K562 (cell line): ENCODE results near the gene ADD2. TPM values are rescaled to one million over a fixed set of nuclear protein-coding genes. Genes with fewer than 3 reads are reported as not detected.

Experiments used
- ATAC-seq: fragments of 200-7000 bp; cut with Tn5 transposase; 3 replicates; pipeline ENCODE4 v1.9.1; 2020; ENCODE audit warnings: moderate library complexity
- BruUV-seq: library from RNA; stranded (reverse); fragments of 400-500 nt; replicated peaks from 2 replicates; lab custom pipeline; 2021; lab: Mats Ljungman, UMichigan
- CTCF ChIA-PET: fragments of 300-600 bp; formaldehyde crosslinking; extraction: SDS; loops from one replicate; lab custom pipeline; 2021; ENCODE audit warnings: low intra/inter-chr PET ratio; lab: Yijun Ruan, JAX
- POLR2A ChIA-PET: fragments of 300-600, 350-650 bp; sonication (Branson Sonifier 250); formaldehyde crosslinking; extraction: SDS; loops from one replicate; lab custom pipeline; 2021; ENCODE audit warnings: antibody characterized with exemption, inconsistent platforms; lab: Yijun Ruan, JAX
- DNase-seq, 4 experiments: peaks; one replicate each; pipeline versions ENCODE4 v3.0.0 to v3.0.0-alpha.2; 2011 to 2018; ENCODE audit warnings: low spot score in 3 of 4, mixed read lengths in 3 of 4; ENCODE audit errors: extremely low read depth in 1 of 4
- FAIRE-seq: peaks from 2 replicates; lab custom pipeline; 2011; peaks lifted over from hg19 to GRCh38; lab: Jason Lieb, UNC
- H2AFZ ChIP-seq: 2 replicates; pipeline ENCODE4 v1.6.0; 2011; ENCODE audit warnings: low read depth, low read length, control low read depth, inconsistent platforms
- H3K27ac ChIP-seq: fragments of 200-600 bp; 3 replicates; pipeline ENCODE4 v1.8.0; 2011; ENCODE audit warnings: low read depth, mild to moderate bottlenecking, control low read depth, inconsistent platforms, low read length, moderate library complexity, mixed read lengths; ENCODE audit errors: extremely low read depth
- H3K27me3 ChIP-seq, 2 experiments: fragments of 300-600 bp in 1 of 2; 2 replicates in 1 of 2; 3 replicates in 1 of 2; pipeline versions ENCODE4 v1.6.0 to v1.8.0; 2011; ENCODE audit warnings: inconsistent platforms in 2 of 2, low read length in 2 of 2, mild to moderate bottlenecking in 1 of 2, mixed read lengths in 1 of 2, moderate library complexity in 1 of 2; ENCODE audit not compliant: control insufficient read depth in 2 of 2, insufficient read depth in 2 of 2
- H3K36me3 ChIP-seq: fragments of 300-600 bp; 3 replicates; pipeline ENCODE4 v1.8.0; 2011; ENCODE audit warnings: mild to moderate bottlenecking, low read length, inconsistent platforms; ENCODE audit not compliant: control insufficient read depth, insufficient read depth
- H3K4me1 ChIP-seq, 2 experiments: fragments of 200-600 bp in 1 of 2; replicated peaks in 1 of 2; 2 replicates in 1 of 2; 3 replicates in 1 of 2; pipeline versions ENCODE4 v1.5.1 to v1.8.0; 2011; ENCODE audit warnings: inconsistent platforms in 2 of 2, low read length in 2 of 2, mild to moderate bottlenecking in 1 of 2, mixed read lengths in 1 of 2, moderate library complexity in 1 of 2; ENCODE audit not compliant: control insufficient read depth in 2 of 2, insufficient read depth in 2 of 2
- H3K4me2 ChIP-seq: 2 replicates; pipeline ENCODE4 v1.6.1; 2011; ENCODE audit warnings: low read length, control low read depth, inconsistent platforms, mixed read lengths; ENCODE audit not compliant: insufficient read depth
- H3K4me3 ChIP-seq: fragments of 200-600 bp; sonication (generic), shearing (Covaris generic); 2 replicates; pipeline ENCODE4 v1.5.1; 2016; ENCODE audit warnings: control low read depth, inconsistent platforms
- H3K79me2 ChIP-seq: fragments of 200-600 bp; 3 replicates; pipeline ENCODE4 v1.8.0; 2011; ENCODE audit warnings: low read length, inconsistent platforms; ENCODE audit not compliant: control insufficient read depth, insufficient read depth
- H3K9ac ChIP-seq, 2 experiments: 2 replicates each; pipeline versions ENCODE4 v1.6.0 to v1.6.1; 2011; ENCODE audit warnings: low read depth in 2 of 2, low read length in 2 of 2, control low read depth in 1 of 2, inconsistent platforms in 1 of 2, mild to moderate bottlenecking in 1 of 2, mixed read lengths in 1 of 2; ENCODE audit not compliant: insufficient read depth in 1 of 2
- H3K9me1 ChIP-seq: one replicate; pipeline ENCODE4 v1.6.0; 2011; ENCODE audit warnings: inconsistent platforms, mild to moderate bottlenecking, low read length, moderate library complexity; ENCODE audit not compliant: control insufficient read depth, insufficient read depth
- H3K9me3 ChIP-seq: replicated peaks from 2 replicates; pipeline ENCODE4 v1.5.1; 2011; ENCODE audit warnings: low read depth, low read length, inconsistent platforms; ENCODE audit not compliant: control insufficient read depth, insufficient read depth
- H4K20me1 ChIP-seq: replicated peaks from 2 replicates; pipeline ENCODE4 v1.6.1; 2011; ENCODE audit warnings: low read length, inconsistent platforms, mixed read lengths; ENCODE audit not compliant: control insufficient read depth, insufficient read depth
- BRF2 ChIP-seq: IDR thresholded peaks from 3 replicates; pipeline ENCODE4 v1.6.1; 2011; ENCODE audit warnings: borderline replicate concordance, mild to moderate bottlenecking; ENCODE audit not compliant: insufficient read length, insufficient read depth
- U2AF1 ChIP-seq: fragments of 200-400 bp; formaldehyde crosslinking; optimal IDR thresholded peaks from 2 replicates; pipeline ENCODE3; 2017; ENCODE audit warnings: mild to moderate bottlenecking, low read depth, low read length, moderate library complexity
- ZNF512 ChIP-seq: IDR thresholded peaks from 2 replicates; pipeline ENCODE4 v1.6.1; 2016; ENCODE audit warnings: missing genetic modification characterization, missing compliant biosample characterization
- in situ Hi-C: fragments of 300-500 bp; cut with MboI; formaldehyde crosslinking; loops from 4 replicates; pipeline ENCODE4 v1.15.0; 2018; ENCODE audit warnings: inconsistent platforms, mixed read lengths
- intact Hi-C: fragments of 100-400 bp; cut with micrococcal nuclease; formaldehyde crosslinking; loops from 2 replicates; pipeline ENCODE4 v1.14.2; 2022
- polyA plus RNA-seq, 8 experiments: library from polyadenylated mRNA; depleted of rRNA in 4 of 8; stranded (reverse) in 5 of 8; unstranded in 3 of 8; fragments of >200 nt; fragmentation: Nextera tagmentation in 2 of 8; fragmentation: Illumina TruSeq in 1 of 8; extraction: Ambion mirVana in 2 of 8; extraction: Trizol in 1 of 8; gene quantifications; 2 replicates each; pipeline versions ENCODE4 v1.2.1 to v1.2.3, GENCODE V29; 2011 to 2014; ENCODE audit warnings: inconsistent platforms in 1 of 8, missing spikeins in 1 of 8
- total RNA-seq, 7 experiments: library from RNA; depleted of rRNA in 6 of 7; stranded (reverse); fragments of >200 nt in 6 of 7; fragmentation: Illumina TruSeq in 2 of 7; extraction: Trizol in 2 of 7; gene quantifications; 2 replicates each; pipeline versions ENCODE4 v1.2.1 to v1.2.3, GENCODE V29; 2011 to 2021; ENCODE audit warnings: low replicate concordance in 1 of 7

Gene ADD2
- total and polyA plus RNA-seq, 9 of the 15 experiments (the other 6 are each of a cell fraction or from before 2014, with no cell fraction given) = 3.5 to 63.0 (median 36.2) TPM

- TF ChIP-seq ZNF512 (tag) (peak; percentile 56; the same call in 1 of the 2 replicates), BRF2 (no peak), U2AF1 (peak; percentile 72)
- POLR2A ChIA-PET = no interaction called here
- FAIRE-seq (no peak), DNase-seq (no peak), ATAC-seq (no peak)
- intact Hi-C loops = no loop called here
- Histone ChIP-seq H3K9me3 (no peaks in the 10 kb centered on the region; the same call in 1 of the 2 replicates), H4K20me1 (no peaks in the 10 kb centered on the region), H3K36me3 (no peaks in the 10 kb centered on the region), H3K27ac (no peak overlapping the region), H3K4me2 (no peak overlapping the region), H2AFZ (no peak overlapping the region), H3K27me3 (no peaks in the 10 kb centered on the region; a peak in 1 of 5 replicates), H3K4me3 (no peak overlapping the region), H3K79me2 (no peaks in the 10 kb centered on the region), H3K9ac (no peak overlapping the region), H3K4me1 (no peaks in the 10 kb centered on the region), H3K9me1 (no peaks in the 10 kb centered on the region)
- CTCF ChIA-PET = interaction anchor here (1.0 kb wide), 1 partner anchor 319 kb away, joined by 3 read pairs; no protein-coding TSS in a partner anchor
- in situ Hi-C loops = no loop called here
- BruUV-seq = no TSS peak
Observed at GRCh38 chr2:70651014-70651413, 117.0 kb downstream of the ADD2 start.
